ENCODE data around the gene CDR2.

Gene CDR2

GRCh38 chr16:22311520-22311919 is 62.9 kb downstream of the CDR2 start:
- no peaks in the 10 kb centered on the region for H3K27me3 ChIP-seq (replicated peaks; ENCODE audit: insufficient read depth, low read length)
- no peak for DNase-seq
- peaks cover 6% of the 10 kb centered on the region; the same call in 1 of the 2 replicates for H3K36me3 ChIP-seq (replicated peaks; ENCODE audit: insufficient read depth, low read length)
- no peak overlapping the region for H2AFZ ChIP-seq (ENCODE audit: low read length)
- H4K20me1 ChIP-seq (ENCODE audit: insufficient read depth, low read length) = no peaks in the 10 kb centered on the region
- no peak overlapping the region for H3K4me3 ChIP-seq (ENCODE audit: low read length)
- no peak overlapping the region for H3K4me2 ChIP-seq (ENCODE audit: low read depth, low read length)
- TF ChIP-seq EZH2phosphoT487 (IDR thresholded peaks at IDR 0.05; ENCODE audit: low read length) (no peak), EZH2 (optimal IDR thresholded peaks at IDR 0.05; ENCODE audit: low read depth, low read length) (no peak)
- no peaks in the 10 kb centered on the region for H3K9me3 ChIP-seq (replicated peaks; ENCODE audit: insufficient read depth, low read length)
- H3K9ac ChIP-seq (ENCODE audit: low read length) = no peak overlapping the region
- no peaks in the 10 kb centered on the region for H3K9me2 ChIP-seq (replicated peaks; ENCODE audit: insufficient read depth, low read length)
- no peaks in the 10 kb centered on the region for H3F3A ChIP-seq (ENCODE audit: insufficient read depth, low read length)
- H3K4me1 ChIP-seq (ENCODE audit: low read length) = no peaks in the 10 kb centered on the region
- H3K27ac ChIP-seq (ENCODE audit: low read length) = no peak overlapping the region
- H3K79me2 ChIP-seq (ENCODE audit: low read length) = peaks cover 23% of the 10 kb centered on the region

DNA sequence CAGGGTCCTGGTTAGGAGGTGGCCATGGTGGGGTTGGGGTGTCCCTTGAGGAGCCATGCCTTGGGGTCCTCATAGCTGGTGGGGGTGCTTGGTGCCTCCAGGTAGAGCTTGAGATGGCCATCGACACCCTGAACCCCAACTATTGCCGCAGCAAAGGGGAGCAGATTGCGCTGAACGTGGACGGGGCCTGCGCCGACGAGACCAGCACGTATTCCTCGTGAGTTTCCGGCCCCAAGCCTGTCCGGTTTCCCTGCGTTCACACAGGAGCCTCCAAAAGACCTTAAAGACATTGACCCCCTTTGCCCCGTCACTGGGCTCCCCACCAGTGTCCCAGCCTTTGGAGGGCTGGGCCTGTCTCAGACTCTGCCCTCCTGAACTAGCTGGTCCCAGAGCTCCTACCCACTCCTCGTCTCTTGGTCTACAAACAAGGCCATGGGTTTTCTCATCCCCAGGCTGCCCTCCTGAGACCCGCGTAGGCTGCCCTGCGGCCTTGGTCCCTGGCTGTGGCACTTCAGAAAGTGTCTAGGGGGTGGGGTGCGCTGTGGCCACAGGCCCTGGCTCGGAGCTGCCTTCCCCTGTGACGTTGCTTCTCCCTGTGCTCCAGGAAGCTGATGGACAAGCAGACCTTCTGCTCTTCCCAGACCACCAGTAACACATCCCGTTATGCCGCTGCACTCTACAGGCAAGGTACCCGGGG is 65.4 kb downstream of the CDR2 start:
- no peaks in the 10 kb centered on the region for H3K27me3 ChIP-seq (replicated peaks; ENCODE audit: insufficient read depth, low read length)
- H3K27ac ChIP-seq (ENCODE audit: low read length) = no peak overlapping the region
- H3K36me3 ChIP-seq (replicated peaks; ENCODE audit: insufficient read depth, low read length) = peaks cover 6% of the 10 kb centered on the region; the same call in 1 of the 2 replicates
- no peak for DNase-seq
- H2AFZ ChIP-seq (ENCODE audit: low read length) = no peak overlapping the region
- peaks cover 2% of the 10 kb centered on the region; the same call in 1 of the 2 replicates for H4K20me1 ChIP-seq (ENCODE audit: insufficient read depth, low read length)
- H3K79me2 ChIP-seq (ENCODE audit: low read length) = peaks cover 47% of the 10 kb centered on the region
- H3K4me2 ChIP-seq (ENCODE audit: low read depth, low read length) = no peak overlapping the region
- H3K9ac ChIP-seq (ENCODE audit: low read length) = no peak overlapping the region
- H3K4me1 ChIP-seq (ENCODE audit: low read length) = no peaks in the 10 kb centered on the region
- no peaks in the 10 kb centered on the region for H3K9me2 ChIP-seq (replicated peaks; ENCODE audit: insufficient read depth, low read length)
- no peak overlapping the region for H3K4me3 ChIP-seq (ENCODE audit: low read length)
- H3K9me3 ChIP-seq (replicated peaks; ENCODE audit: insufficient read depth, low read length) = no peaks in the 10 kb centered on the region
- no peaks in the 10 kb centered on the region for H3F3A ChIP-seq (ENCODE audit: insufficient read depth, low read length)
- TF ChIP-seq CTCF (IDR thresholded peaks at IDR 0.05; ENCODE audit: low read length) (no peak), EZH2 (optimal IDR thresholded peaks at IDR 0.05; ENCODE audit: low read depth, low read length) (no peak), EZH2phosphoT487 (IDR thresholded peaks at IDR 0.05; ENCODE audit: low read length) (no peak)

GRCh38 chr16:22307838-22308237 is 66.6 kb downstream of the CDR2 start:
- Histone ChIP-seq H3K4me1 (ENCODE audit: low read length) (no peaks in the 10 kb centered on the region), H3K9me3 (replicated peaks; ENCODE audit: insufficient read depth, low read length) (no peaks in the 10 kb centered on the region), H3K4me2 (ENCODE audit: low read depth, low read length) (no peak overlapping the region), H3K79me2 (ENCODE audit: low read length) (peaks cover 56% of the 10 kb centered on the region), H3F3A (ENCODE audit: insufficient read depth, low read length) (no peaks in the 10 kb centered on the region; the same call in 1 of the 2 replicates), H3K9ac (ENCODE audit: low read length) (no peak overlapping the region), H2AFZ (ENCODE audit: low read length) (no peak overlapping the region), H3K4me3 (ENCODE audit: low read length) (no peak overlapping the region), H3K9me2 (replicated peaks; ENCODE audit: insufficient read depth, low read length) (no peaks in the 10 kb centered on the region), H3K27ac (ENCODE audit: low read length) (no peak overlapping the region), H4K20me1 (ENCODE audit: insufficient read depth, low read length) (peaks cover 4% of the 10 kb centered on the region; the same call in 1 of the 2 replicates), H3K36me3 (replicated peaks; ENCODE audit: insufficient read depth, low read length) (peaks cover 7% of the 10 kb centered on the region; the same call in 1 of the 2 replicates), H3K27me3 (replicated peaks; ENCODE audit: insufficient read depth, low read length) (no peaks in the 10 kb centered on the region)
- no peak for TF ChIP-seq CTCF (IDR thresholded peaks at IDR 0.05; ENCODE audit: low read length)
- TF ChIP-seq EZH2 (optimal IDR thresholded peaks at IDR 0.05; ENCODE audit: low read depth, low read length) = no peak
- TF ChIP-seq EZH2phosphoT487 (IDR thresholded peaks at IDR 0.05; ENCODE audit: low read length) = no peak
- no peak for DNase-seq

DNA sequence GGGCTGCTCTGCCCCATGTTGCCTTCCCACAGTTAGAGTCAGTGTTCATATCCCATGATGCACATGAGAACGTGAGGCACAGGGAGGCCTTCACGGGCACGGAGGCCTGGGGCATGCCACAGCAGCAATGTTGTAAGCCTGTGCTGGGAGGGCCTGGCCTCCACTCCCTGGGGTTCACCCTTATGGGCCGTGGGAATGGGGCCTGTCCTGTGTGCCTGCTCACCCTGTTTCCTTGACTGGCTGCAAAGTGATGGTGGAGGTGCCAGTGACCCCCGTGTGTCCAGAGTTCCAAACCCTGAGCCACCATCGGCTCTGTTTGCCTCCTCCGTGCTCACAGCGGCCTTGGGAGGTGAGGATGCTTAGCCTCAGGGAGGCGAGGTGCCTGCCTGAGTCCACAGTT is 67.6 kb downstream of the CDR2 start:
- Histone ChIP-seq H3K27ac (ENCODE audit: low read length) (no peak overlapping the region), H3K27me3 (replicated peaks; ENCODE audit: insufficient read depth, low read length) (no peaks in the 10 kb centered on the region), H3K79me2 (ENCODE audit: low read length) (peaks cover 65% of the 10 kb centered on the region), H3K4me3 (ENCODE audit: low read length) (no peak overlapping the region), H3K36me3 (replicated peaks; ENCODE audit: insufficient read depth, low read length) (peaks cover 5% of the 10 kb centered on the region; the same call in 1 of the 2 replicates), H2AFZ (ENCODE audit: low read length) (no peak overlapping the region), H3F3A (ENCODE audit: insufficient read depth, low read length) (no peaks in the 10 kb centered on the region; the same call in 1 of the 2 replicates), H3K9ac (ENCODE audit: low read length) (no peak overlapping the region), H3K9me3 (replicated peaks; ENCODE audit: insufficient read depth, low read length) (no peaks in the 10 kb centered on the region), H4K20me1 (ENCODE audit: insufficient read depth, low read length) (peaks cover 4% of the 10 kb centered on the region; the same call in 1 of the 2 replicates), H3K4me2 (ENCODE audit: low read depth, low read length) (no peak overlapping the region), H3K4me1 (ENCODE audit: low read length) (no peaks in the 10 kb centered on the region), H3K9me2 (replicated peaks; ENCODE audit: insufficient read depth, low read length) (no peaks in the 10 kb centered on the region)
- TF ChIP-seq EZH2 (optimal IDR thresholded peaks at IDR 0.05; ENCODE audit: low read depth, low read length) = no peak
- TF ChIP-seq CTCF (IDR thresholded peaks at IDR 0.05; ENCODE audit: low read length) = no peak
- TF ChIP-seq EZH2phosphoT487 (IDR thresholded peaks at IDR 0.05; ENCODE audit: low read length) = no peak
- DNase-seq = no peak

All from MM.1S (cell line).